Middle frontal gyrus (tissue), 1 donor: Measurements from ENCODE around the gene AP1B1.

Experiments used
- DNase-seq: peaks from one replicate; pipeline ENCODE4 v3.0.0-alpha.2; 2015; ENCODE audit warnings: low spot score; ENCODE audit errors: extremely low spot score

Gene AP1B1

DNA sequence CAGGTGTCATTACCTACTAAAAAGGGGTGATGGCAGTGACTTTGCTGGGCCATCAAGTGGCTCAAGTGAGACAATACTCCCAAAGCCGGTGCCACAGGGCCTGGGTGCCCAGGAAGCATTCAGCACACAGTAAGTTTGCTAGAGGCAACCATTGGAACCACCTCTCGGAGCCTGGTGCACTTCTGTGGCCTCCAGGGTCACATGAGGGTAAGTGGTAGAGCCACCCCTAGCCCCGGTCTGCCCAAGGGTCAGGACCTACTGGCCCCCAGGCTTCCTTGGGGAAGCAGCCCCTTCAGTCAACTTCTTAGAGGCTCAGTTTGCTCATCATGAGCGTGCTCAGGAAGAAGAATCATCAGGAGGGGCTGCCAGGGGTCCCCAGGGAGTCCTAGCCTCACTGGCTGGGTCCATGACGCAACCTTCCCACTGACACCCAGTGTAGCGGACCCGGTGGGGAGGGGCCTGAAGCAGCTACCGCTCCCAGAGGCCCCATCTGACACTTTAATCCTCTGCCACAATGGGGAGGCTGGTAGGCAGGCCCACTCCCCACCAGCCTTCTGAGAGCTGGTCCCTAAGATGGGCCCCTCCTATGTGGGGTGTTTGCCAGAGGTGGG is 55.4 kb downstream of the AP1B1 start:
- DNase-seq, result no peak

DNA sequence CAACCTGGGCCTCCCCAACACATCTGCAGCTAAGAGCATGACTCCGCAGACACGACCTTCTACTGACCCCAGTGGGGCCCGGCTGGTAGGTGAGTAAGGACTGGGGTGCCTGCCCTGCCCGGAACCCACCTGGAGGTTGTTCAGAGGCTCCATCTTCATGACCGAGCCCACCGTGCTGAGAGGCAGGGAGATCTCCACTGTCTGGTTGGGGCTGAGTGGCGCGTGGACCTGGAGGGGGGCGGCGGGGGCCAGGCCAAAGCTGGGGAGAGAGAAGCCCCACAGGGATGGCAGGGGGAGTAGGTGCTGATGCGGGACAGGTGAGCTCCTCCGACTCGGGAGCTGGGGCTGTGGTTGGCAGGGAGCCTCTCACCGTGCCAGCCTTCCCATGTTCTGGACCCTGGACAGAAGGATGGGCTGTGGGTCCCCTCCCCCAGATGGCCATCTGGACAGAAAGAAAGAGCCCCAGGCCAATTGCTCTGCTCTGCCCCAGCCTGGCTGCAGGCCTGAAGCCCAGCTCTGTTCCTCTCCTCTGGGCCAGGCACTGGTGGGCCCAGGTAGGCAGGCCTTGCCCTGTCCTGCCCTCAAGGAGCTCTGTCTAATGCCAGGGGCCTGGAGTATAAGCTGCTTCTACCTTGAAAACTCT is 56.6 kb downstream of the AP1B1 start:
- DNase-seq, result no peak

DNA sequence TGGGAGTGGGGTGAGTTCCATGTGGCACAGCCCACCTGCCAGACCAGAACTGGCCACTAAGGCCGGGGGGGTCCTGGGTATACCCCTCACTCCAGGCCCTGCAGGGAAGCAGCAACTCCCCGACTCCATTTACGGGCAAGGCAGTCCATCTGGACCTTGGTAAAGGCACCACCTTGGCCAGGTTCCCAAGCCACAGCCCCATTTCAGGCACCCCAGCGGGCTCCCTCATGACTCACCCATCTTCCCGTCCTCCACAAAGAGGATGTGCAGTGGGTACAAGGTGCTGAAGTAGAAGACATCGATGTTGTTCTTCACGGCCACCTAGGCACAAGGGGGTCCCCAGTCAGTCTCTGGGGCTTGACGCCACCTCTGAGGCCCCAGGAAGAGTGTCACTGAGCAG is 57.2 kb downstream of the AP1B1 start:
- no peak for DNase-seq

DNA sequence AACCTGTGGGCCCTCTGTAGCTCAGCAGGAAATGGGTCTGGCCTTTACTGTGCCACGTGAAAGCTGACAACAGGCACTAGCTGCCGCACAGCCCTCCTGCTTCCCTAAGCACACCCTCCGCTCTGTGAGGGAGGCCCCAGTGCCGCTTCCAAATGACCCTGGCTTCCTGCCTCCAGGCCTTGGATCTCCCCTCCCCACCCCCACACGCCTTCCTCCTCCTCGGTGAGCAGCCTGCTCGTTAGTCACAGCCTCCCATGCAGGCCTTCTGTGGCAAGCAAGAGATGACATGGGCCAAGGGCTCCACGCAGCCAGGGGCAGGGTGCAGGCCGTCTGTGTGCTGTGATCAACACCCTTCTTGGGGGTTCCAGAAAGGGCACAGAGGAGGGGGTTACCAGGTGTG is 57.6 kb downstream of the AP1B1 start:
- no peak for DNase-seq

DNA sequence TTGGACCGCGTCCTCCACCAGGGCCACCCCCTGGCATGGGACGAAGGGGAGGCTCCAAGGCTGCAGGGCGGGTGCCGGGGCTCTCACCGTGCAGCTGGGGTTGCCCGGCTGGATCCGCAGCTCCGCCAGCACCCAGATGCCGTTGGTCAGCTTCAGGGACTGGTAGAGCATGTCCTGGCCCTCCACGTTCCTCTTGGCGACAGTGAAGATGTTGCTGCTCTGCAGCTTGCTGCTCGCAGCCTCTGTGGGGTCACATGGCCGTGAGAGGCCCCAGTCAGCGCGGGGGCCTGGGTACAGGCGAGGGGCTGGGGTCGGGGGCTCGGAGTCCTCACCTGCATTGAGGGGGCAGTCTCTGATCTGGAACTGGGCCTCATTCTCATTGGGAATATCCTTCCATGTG is 58.1 kb downstream of the AP1B1 start:
- no peak for DNase-seq

DNA sequence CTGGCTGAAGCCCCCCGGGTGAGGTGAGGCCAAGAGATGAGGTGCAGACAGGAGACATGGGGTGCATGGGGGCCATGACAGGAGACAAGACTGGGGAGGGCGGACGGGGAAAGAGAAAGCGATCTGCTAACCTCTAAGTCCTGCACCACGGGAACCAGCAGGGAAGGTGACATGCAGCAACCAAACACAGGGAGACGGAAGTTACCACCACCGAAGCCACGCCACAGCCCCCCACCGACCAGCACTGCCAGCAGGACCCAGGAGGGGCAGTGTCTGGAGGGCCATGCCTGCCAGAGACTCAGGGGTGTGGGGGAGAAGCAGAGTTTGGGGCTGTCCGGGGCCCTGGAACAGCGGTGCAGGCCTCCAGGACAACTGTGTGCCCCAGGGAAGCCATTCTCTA is 58.8 kb downstream of the AP1B1 start:
- DNase-seq, result no peak

DNA sequence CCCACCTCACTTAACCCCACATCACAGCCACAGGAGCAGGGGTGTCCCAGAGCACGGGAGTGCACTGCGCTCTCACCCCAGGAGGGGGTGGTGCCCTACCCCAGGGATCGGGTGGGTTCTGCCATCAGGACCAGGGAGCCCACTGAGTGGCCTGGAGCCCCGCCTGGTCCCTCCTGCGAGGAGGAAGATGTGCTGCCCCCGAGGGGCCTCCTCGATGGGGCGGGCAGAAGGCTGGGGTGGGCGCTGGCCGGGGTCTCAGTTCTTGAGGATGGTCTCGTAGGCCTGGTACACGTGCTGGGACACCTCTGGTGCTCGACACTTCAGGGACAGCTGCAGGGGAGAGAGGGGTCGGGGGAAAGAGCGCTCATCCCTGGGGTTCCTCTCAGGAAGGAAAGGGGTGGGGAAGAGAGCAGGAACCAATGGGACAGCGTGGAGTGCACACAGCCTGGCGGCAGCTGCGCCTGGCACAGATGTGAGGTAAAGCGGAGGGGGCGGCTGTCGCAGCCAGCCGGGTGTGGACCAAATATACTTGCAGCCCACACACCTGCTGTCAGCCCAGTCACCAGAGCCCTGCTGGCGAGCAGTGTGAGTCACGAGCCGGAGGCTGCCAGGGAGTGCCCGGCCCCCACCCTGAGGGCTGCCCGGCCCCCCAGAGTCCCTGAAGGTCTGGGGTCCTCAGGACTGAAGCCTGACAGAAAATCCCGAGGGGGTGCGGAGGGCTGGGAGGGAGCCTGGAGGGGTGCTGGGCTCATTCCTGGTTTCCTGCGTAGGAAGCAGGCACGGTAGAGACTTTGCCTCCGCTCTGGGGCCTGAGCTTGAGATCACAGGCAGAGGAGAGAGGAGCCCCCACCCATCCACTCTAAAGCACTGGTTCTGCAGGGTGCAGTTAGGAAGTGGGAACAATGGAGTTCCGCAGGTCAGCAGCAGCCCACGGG is 59.5 kb downstream of the AP1B1 start:
- peak; percentile 60 for DNase-seq

DNA sequence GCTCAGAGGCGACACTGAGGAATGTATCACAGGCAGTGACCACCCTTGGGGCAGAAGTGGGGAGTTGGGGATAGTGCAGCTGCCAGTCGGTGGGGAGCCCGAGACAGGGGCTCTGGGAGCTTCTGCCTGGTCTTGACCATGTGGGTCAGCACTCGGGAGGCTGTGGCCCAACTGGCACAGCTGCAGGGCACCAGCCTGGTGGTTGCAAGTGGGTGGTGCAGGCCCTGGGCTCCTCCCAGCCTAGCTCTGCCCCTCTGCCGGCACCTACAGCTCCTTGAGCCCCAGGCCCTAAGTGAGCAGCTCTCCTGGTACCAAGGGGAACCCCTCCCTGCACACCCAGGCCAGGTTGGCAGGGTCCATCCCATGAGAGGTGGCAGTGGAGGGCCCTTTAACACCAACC is 60.3 kb downstream of the AP1B1 start:
- no peak for DNase-seq

DNA sequence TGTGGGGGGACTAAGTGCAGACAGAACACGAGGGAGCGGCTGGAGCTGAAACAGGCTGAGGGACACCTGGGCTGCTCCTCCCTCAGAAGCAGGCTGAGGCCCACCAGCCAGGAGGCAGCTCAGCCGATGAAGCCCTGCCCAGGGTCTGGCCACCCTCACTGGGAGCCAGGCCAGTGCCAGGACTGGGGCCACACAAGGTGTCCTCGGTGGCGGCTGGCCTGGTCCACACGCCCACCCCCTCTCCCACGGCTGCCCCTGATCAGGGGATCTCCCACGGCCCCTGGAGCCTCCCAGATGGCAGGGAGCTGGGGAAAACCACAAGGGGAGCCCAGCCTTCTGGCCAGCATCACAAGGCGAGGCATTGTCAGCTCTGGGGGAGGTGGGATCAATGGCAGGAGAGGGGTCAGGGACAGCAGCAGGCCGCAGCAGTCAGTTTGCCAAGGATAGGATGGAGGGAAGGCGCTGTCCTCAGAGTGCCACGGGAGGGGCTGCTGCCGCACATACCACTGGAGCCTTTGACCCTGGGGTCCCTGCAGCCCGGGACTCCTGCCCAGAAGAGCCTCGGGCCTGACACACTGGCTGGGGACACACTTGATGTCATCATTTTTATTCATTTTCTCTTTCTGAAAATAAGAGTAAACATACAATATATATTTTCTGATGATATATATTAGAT is 61.1 kb downstream of the AP1B1 start:
- no peak for DNase-seq

DNA sequence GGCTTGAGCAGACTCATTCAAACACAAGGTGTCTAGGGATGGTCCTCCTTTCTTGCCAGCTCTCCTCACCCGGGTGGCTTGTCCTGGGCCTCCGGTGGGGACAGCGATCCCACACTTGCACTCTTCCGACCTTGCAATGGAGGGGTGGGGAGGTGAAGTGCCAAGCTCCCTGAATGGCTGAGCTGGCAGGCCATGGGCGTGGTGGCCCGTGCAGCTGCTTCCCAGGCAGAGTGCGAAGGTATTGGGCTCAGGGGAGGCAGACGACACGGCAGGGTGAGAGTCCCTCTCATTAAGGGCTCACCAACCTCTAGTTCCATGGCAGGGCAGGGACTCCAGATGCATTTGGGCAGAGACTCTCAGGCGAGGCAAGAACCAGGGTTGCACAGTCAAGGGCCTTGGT is 61.9 kb downstream of the AP1B1 start:
- DNase-seq, result no peak

DNA sequence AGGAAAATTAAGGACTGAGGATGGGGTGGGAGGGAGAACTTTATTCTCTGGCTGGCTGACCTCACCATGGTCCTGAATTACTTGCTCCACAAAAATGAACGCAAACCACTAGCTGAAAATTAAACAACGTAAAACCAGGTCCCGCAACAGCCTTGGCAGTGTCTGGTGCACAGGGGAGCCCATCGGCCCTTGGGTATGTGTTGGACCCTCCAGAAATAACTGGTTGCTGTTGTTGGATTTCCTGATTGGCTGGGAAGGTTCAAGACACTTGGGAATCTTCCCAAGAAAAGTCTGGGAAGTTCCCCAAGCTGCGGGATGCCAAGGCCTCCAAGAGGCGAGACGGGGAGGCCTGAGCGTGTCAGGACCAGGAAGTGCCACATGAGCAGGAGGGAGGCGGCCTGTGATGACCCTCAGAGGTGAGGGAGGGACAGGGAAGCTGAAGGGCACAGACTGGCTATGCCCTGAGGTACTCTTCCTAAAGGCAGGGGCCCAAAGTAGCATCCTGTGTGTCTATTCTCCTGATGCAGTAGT is 62.5 kb downstream of the AP1B1 start:
- DNase-seq, result no peak

DNA sequence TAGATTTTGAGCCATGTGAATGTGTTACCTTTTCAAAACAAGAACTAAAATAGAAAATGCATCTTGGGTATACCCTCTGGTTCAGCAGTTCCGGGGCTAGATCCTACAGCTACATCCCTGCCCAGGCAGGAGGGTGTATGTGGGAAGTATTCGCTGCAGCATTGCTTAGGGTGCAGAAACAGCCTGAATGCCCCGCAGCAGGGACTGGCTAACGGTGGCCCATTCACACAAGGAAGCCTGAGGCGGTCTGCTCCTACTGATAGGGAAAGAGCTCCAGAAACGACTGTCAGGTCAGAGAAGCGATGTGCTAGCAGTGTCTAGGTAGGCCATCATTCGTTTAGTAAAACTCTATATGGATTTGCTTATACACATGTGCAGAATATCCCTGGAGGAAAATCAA is 63.0 kb downstream of the AP1B1 start:
- no peak for DNase-seq

DNA sequence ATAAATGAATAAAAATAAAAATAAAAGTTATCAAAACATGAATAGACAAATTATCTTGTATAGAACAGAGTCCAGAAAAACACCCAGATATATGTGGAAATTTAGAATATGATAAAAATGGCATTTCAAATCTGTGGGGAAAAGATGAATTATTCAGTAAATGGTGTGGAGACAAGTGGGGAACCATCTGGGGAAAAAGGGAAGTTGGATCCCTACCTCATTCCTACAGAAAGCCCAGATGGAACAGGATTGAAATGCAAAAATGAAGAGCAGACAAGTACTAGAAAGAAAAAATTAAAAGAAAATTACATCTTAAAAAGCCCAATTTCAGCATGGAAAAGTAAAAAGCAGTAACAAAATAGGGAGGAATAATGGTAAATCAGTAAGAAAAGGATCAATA is 64.7 kb downstream of the AP1B1 start:
- no peak for DNase-seq

DNA sequence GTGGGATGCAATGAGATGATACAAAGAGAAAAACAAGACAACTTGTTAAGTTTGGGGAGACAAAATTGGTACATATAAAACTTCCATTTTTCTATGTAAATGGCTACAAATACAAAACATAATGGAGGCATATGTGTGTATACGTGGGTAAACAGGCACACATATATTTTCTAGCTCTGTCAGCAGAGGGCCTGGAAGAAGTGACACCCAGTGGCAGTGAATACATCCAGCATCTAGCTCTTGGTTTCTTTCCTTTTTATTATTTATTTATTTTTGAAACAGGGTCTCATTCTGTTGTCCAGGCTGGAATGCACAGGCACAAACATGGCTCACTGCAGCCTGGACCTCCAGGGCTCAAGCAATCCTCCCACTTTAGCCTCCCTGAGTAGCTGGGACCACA is 67.8 kb downstream of the AP1B1 start:
- DNase-seq, result no peak

DNA sequence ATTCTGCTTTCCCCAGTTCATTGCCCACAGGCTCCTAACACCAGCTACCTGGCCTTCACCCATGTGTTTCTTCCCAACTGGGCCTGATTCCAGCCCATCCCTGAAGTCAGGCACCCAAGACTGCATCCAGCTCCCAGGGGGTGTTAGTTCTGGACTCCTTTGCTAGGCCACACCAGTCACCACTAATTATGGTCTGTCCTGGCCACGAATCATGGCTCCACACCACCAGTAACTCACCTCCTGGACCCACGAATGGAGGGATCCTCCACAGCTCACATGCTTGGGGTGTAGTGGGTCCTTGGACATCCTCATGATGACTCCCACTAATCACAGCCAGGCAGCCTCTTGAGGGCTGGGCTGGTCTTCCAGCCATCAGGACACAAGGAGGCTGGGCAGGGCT is 69.3 kb downstream of the AP1B1 start:
- no peak for DNase-seq

DNA sequence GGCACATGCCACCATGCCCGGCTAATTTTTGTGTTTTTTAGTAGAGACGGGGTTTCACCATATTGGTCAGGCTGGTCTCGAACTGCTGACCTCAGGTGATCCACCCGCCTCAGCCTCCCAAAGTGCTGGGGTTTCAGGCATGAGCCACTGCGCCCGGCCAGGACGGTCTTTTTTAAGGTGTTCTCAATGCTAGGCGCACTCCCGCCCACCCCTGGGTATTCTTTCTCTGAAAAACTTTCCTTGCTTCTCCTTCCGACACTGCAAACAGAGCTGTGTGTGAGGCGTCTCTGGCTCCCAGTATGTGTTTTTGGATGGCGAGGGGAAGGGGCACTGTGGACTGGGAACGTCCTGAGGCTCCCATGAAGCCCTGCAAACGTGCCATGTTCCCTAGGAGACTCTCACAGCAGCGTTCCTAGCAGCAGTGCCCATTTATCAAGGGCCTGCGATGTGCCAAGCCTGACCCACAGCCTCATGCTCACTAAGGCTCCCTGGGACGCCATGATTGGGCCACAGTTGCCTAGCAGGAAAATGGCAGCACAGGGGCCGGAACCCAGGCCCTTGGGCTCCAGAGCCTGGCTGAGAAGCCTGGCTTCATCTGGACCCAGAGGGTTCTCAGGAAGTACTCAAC is 70.4 kb downstream of the AP1B1 start:
- no peak for DNase-seq

DNA sequence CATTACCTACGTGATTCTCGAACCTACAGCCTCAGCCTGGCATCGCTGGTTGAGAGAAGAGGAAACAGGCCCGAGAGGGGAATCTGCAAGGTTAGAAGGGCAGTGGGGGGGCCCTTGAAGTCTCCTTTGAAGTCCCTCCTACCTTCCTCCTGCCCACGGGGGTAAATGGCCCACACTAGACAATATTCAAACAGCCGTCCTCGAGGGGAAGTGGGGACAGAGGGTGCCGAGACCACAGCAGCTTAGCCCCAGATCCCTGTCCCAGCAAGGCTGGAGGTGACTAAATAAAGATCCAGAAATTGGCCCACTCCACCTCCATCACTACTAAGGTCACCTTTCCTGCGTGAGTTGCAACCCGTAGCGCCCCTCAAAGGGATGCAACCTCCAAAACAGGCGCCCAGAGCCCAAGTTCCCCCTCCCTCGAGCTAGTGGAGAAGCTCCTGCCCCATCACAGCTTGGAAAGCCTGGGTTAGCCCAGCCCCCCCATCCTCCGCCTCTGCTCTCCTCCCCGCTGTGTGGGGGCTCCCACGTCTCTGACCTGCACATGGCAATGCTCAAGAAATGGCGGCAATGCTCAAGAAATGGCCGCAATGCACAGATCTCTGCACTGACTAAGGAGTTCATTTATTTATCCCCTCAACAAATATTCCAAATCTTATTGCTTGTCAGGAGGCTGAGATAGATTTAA is 72.1 kb downstream of the AP1B1 start:
- no peak for DNase-seq

DNA sequence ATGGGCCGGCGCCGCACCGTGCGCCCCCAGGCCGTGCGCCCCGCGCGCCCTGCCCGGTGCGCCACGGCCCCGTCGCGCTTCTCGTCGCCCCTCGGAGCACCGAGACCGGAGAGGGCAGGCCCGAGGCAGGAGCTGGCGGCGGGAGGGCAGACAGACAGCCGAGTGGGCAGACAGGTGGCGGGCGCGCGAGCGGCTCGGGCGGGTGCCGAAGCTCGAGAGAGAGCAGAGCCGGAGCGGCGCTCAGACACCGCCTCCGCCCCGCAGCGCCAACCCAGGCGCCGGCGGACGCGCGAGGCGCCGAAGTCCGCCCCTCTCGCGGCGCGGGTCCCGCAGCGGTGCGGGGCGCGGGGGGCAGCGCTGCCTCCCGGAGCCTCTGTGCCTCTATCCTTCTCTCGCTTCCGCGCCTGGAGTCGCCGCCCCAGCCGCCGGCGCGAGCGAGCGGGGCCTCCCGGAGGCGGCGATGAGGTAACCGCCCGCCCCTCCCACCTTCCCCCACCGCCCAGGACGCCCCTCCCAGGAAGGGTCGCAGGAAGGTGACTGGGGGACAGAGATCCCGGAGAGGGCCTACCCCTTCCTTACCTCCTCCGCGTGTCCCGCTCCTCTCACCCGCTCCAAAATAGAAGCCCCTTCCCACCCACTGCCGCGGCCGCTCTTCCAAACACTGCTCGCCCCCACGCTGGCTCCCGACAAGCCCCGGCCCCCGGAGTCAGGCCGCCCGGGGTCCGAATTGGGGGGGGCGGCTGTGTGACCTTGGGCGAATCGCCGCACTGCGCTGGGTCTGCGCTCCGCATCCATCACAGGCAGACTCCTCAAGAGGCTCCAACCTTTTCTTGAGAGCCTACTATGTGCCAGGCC is 72.9 kb downstream of the AP1B1 start, which contains the start of gene RASL10A:
TSS of gene RASL10A (minus strand) at position 412 of the 855 bp plus-strand sequence. CDS start 451 bp downstream, outside the sequence.
- no peak for DNase-seq

DNA sequence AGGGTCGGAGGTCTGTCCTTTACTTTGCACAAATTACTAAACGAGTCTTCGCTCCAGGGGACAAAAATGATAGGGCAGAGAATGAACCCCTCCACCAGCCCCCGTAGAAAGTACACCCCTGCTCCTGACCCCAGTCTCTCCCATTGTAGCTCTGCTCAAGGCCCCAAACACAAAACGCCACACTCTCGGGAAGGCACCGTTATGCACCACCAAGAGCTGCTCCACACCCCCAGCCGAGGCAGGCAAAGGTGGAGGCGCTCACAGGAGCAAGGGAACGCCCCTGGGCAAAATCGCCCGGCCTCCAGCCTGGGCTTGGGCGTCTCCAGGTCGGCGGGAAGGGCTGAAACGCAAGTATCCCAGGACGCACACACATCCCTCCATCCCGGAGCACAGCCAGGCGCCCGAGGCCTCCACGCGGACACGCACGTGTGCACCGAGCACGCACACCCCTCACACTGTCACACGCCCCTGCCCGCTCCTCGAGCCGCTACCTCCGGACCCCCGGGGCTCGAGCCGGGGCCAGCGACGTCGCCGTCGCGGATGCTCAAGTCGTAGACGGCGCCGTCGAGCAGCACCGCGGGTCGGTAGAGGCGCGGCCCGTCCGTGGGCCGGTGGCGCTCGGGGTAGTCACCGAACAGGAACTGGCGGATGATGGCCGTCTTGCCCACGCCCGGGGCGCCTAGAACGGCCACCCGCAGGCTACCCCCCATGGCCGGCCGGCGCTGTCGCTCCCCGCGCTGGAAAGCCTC is 73.7 kb downstream of the AP1B1 start:
- DNase-seq, result no peak
